ENCODE data around the gene PKP2.

The PKP2 gene

DNA sequence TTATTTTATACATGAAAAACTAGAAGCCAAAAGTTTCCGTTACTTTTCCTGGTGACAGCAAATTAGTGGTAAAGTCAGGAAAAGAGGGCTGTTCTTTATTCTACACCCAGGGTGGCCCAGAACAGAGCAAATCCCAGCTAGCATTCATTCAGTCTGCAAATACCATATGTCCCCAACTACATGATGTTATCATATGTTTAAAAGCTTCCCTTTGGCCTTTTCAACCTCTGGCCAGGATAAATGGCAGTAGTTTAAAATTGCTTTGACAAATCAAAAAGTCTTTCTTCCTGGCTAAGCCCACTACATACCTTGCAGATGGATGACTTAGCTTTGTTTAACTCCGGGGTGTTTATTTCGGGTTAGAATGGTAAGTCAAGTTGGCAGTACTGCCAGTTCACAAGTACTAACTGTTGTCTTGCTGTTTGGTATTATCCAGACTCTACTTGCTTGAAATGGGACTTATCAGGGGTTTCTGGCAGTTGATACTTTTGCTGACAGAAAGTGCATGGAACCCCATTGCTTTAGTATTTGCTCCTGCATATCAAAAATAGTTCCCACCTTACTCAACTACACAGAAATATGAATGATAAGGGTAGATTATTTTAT is 69.7 kb downstream of the PKP2 start:
- Histone ChIP-seq H3K27me3 (no peaks in the 10 kb centered on the region), H3K4me1 (no peaks in the 10 kb centered on the region), H3K4me3 (no peak overlapping the region), H3K36me3 (no peaks in the 10 kb centered on the region), H3K9me3 (no peaks in the 10 kb centered on the region), H3K27ac (no peak overlapping the region)
- TF ChIP-seq, protein P1, sequence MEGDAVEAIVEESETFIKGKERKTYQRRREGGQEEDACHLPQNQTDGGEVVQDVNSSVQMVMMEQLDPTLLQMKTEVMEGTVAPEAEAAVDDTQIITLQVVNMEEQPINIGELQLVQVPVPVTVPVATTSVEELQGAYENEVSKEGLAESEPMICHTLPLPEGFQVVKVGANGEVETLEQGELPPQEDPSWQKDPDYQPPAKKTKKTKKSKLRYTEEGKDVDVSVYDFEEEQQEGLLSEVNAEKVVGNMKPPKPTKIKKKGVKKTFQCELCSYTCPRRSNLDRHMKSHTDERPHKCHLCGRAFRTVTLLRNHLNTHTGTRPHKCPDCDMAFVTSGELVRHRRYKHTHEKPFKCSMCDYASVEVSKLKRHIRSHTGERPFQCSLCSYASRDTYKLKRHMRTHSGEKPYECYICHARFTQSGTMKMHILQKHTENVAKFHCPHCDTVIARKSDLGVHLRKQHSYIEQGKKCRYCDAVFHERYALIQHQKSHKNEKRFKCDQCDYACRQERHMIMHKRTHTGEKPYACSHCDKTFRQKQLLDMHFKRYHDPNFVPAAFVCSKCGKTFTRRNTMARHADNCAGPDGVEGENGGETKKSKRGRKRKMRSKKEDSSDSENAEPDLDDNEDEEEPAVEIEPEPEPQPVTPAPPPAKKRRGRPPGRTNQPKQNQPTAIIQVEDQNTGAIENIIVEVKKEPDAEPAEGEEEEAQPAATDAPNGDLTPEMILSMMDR (IDR thresholded peaks at IDR 0.05), result no peak
- intact Hi-C loops (cut with DNase I; ENCODE audit: low total_unique reads), result no loop called here
- no peak for DNase-seq

DNA sequence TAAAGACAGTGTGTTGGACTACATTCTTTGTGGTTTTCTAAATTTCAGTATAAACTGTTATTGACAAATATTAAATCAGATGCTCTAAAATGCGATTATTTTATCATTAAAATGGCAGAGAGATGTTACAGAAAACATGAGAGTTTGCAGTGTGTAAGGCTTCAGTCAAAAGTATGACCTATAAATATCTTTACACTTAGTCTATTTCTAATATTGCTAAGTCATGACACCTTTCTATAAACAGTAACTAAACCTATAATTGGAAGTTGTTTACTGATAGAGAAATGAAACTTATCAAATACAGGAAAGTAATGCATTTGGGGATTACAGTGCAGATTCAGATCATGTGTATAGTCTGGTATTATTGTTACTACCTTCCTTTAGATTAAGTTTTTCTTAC is 72.0 kb downstream of the PKP2 start:
- no peak for DNase-seq
- H3K4me1 ChIP-seq, result no peaks in the 10 kb centered on the region
- H3K9me3 ChIP-seq, result no peaks in the 10 kb centered on the region
- no peak overlapping the region for H3K27ac ChIP-seq
- H3K27me3 ChIP-seq, result no peaks in the 10 kb centered on the region
- no peaks in the 10 kb centered on the region for H3K36me3 ChIP-seq
- H3K4me3 ChIP-seq, result no peak overlapping the region
- intact Hi-C loops (cut with DNase I; ENCODE audit: low total_unique reads), result no loop called here
- TF ChIP-seq, protein P1 (IDR thresholded peaks at IDR 0.05), result no peak

DNA sequence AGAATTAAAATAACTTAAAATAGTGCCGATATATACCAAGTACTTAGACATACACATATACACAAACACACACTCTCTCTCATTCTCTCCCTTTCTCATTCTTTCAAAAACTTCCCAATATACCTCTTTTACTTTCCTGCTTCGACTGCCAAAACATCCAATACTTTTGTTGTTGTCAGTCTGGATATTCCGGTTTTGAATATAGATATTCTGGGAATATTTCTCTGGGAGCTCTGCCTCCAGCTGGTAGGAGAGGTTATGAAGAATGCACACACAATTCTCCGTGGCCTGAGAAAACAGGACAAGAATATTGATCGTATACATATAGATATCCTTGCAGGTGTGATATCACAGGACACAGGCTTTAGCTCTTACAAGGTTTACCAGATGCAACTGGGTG is 74.2 kb downstream of the PKP2 start:
- H3K36me3 ChIP-seq, result no peaks in the 10 kb centered on the region
- H3K4me3 ChIP-seq, result no peak overlapping the region
- TF ChIP-seq, protein P1 (IDR thresholded peaks at IDR 0.05), result no peak
- no peaks in the 10 kb centered on the region for H3K9me3 ChIP-seq
- no peak for DNase-seq
- H3K27me3 ChIP-seq, result no peaks in the 10 kb centered on the region
- intact Hi-C loops (cut with DNase I; ENCODE audit: low total_unique reads), result no loop called here
- no peak overlapping the region for H3K27ac ChIP-seq
- H3K4me1 ChIP-seq, result no peaks in the 10 kb centered on the region

DNA sequence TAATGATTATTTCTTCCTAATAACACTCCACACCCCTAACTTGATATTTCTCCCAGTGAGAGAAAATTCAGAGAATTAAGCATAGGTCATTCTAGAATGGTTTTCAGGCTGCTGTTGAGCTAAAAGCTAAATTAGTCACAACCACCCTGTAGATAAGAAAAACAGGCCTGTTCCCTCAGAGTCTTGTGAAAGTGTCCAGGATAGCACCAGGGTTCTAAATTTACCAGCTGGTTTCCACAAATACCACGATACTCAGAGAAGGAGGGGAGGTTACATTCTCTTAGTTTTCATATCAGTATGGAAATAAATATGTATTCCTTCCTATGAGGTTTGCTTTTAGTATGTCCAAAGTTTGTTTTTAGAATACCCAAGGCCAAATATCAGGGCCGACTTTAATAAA is 74.9 kb downstream of the PKP2 start:
- TF ChIP-seq, protein P1 (IDR thresholded peaks at IDR 0.05), result no peak
- Histone ChIP-seq H3K9me3 (no peaks in the 10 kb centered on the region), H3K36me3 (no peaks in the 10 kb centered on the region), H3K27ac (no peak overlapping the region), H3K4me3 (no peak overlapping the region), H3K4me1 (no peaks in the 10 kb centered on the region), H3K27me3 (no peaks in the 10 kb centered on the region)
- DNase-seq, result no peak
- intact Hi-C loops (cut with DNase I; ENCODE audit: low total_unique reads), result no loop called here

DNA sequence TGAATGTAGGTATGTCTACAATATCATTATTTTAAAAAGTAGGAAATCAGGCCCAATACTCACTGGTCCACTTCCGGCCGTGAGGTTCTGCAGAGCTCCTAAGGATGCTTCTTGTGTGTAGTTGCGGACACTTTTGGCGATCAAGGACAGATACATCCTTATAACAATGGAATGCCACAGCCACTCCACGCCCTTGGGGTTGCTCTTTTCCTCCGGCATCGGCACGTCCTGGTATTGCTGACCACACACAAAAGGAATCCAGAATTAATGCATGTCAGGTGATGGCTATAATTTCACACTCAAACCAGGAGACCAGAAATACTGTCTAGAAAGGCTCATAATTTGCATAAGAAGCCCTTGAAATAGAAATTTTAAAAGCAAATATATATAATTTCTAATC is 75.3 kb downstream of the PKP2 start:
- Histone ChIP-seq H3K9me3 (no peaks in the 10 kb centered on the region), H3K27me3 (no peaks in the 10 kb centered on the region), H3K27ac (no peak overlapping the region), H3K4me1 (no peaks in the 10 kb centered on the region), H3K36me3 (no peaks in the 10 kb centered on the region), H3K4me3 (no peak overlapping the region)
- no peak for DNase-seq
- TF ChIP-seq, protein P1 (IDR thresholded peaks at IDR 0.05), result no peak
- intact Hi-C loops (cut with DNase I; ENCODE audit: low total_unique reads), result no loop called here

Measured in tibial artery (tissue), 4 donors.